ENCODE results near the gene RNASEL. TPM values are rescaled to one million over a fixed set of nuclear protein-coding genes. Genes with fewer than 3 reads are reported as not detected.

RNASEL gene
- total and polyA plus RNA-seq, 2 of the 13 experiments (the other 11 are each of a cell fraction or from before 2014, with no cell fraction given) = 0.05 to 0.20 TPM

DNA sequence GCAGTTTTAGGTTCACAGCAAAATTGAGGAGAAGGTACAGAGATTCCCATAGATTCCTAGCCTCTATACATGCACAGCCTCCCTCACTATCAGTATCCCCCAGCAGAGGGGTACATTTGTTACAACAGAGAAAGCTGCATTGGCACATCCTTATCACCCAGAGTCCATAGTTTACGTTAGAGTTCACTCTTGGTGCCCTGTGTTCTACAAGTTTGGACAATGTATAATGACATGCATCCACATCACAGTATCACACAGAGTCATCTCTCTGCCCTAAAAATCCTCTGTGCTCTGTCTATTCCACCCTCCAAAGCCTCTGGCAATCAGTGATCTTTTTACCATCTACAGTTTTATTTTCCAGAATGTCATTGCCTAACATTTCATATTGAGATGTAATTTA lies 37.5 kb upstream of the RNASEL start:
- TF ChIP-seq GABPA (IDR thresholded peaks at IDR 0.05; ENCODE audit: low read depth, low read length) (no peak), GABPA (CRISPR knock-in tag; IDR thresholded peaks at IDR 0.05; ENCODE audit: low read depth) (no peak), ZNF326 (CRISPR knock-in tag; IDR thresholded peaks at IDR 0.05; ENCODE audit: borderline replicate concordance) (no peak), ZNF124 (CRISPR knock-in tag; IDR thresholded peaks at IDR 0.05) (no peak), NFKB2 (CRISPR knock-in tag; IDR thresholded peaks at IDR 0.05; ENCODE audit: borderline replicate concordance) (no peak), TAF1 (CRISPR knock-in tag; IDR thresholded peaks at IDR 0.05) (no peak), SATB2 (CRISPR knock-in tag; IDR thresholded peaks at IDR 0.05) (no peak), MAFG (CRISPR knock-in tag; IDR thresholded peaks at IDR 0.05) (no peak), RARG (CRISPR knock-in tag; IDR thresholded peaks at IDR 0.05; ENCODE audit: low read depth) (no peak), RBM39 (IDR thresholded peaks at IDR 0.05; ENCODE audit: low read depth, low read length, poor library complexity, severe bottlenecking) (no peak), HNRNPH1 (optimal IDR thresholded peaks at IDR 0.05; ENCODE audit: low read depth, low read length) (no peak), SMC3 (IDR thresholded peaks at IDR 0.05; ENCODE audit: low read length) (no peak), ZNF549 (CRISPR knock-in tag; IDR thresholded peaks at IDR 0.05) (no peak), ZNF441 (CRISPR knock-in tag; IDR thresholded peaks at IDR 0.05; ENCODE audit: borderline replicate concordance) (no peak), NFIB (CRISPR knock-in tag; IDR thresholded peaks at IDR 0.05; ENCODE audit: borderline replicate concordance) (no peak), ZNF17 (CRISPR knock-in tag; IDR thresholded peaks at IDR 0.05) (no peak), BRCA1 (CRISPR knock-in tag; IDR thresholded peaks at IDR 0.05) (no peak), ZNF713 (CRISPR knock-in tag; IDR thresholded peaks at IDR 0.05) (no peak)
- TF ChIP-seq, protein P1, sequence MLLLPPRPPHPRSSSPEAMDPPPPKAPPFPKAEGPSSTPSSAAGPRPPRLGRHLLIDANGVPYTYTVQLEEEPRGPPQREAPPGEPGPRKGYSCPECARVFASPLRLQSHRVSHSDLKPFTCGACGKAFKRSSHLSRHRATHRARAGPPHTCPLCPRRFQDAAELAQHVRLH (CRISPR knock-in tag; IDR thresholded peaks at IDR 0.05; ENCODE audit: borderline replicate concordance, low read depth) = no peak
- TF ChIP-seq, protein P2, sequence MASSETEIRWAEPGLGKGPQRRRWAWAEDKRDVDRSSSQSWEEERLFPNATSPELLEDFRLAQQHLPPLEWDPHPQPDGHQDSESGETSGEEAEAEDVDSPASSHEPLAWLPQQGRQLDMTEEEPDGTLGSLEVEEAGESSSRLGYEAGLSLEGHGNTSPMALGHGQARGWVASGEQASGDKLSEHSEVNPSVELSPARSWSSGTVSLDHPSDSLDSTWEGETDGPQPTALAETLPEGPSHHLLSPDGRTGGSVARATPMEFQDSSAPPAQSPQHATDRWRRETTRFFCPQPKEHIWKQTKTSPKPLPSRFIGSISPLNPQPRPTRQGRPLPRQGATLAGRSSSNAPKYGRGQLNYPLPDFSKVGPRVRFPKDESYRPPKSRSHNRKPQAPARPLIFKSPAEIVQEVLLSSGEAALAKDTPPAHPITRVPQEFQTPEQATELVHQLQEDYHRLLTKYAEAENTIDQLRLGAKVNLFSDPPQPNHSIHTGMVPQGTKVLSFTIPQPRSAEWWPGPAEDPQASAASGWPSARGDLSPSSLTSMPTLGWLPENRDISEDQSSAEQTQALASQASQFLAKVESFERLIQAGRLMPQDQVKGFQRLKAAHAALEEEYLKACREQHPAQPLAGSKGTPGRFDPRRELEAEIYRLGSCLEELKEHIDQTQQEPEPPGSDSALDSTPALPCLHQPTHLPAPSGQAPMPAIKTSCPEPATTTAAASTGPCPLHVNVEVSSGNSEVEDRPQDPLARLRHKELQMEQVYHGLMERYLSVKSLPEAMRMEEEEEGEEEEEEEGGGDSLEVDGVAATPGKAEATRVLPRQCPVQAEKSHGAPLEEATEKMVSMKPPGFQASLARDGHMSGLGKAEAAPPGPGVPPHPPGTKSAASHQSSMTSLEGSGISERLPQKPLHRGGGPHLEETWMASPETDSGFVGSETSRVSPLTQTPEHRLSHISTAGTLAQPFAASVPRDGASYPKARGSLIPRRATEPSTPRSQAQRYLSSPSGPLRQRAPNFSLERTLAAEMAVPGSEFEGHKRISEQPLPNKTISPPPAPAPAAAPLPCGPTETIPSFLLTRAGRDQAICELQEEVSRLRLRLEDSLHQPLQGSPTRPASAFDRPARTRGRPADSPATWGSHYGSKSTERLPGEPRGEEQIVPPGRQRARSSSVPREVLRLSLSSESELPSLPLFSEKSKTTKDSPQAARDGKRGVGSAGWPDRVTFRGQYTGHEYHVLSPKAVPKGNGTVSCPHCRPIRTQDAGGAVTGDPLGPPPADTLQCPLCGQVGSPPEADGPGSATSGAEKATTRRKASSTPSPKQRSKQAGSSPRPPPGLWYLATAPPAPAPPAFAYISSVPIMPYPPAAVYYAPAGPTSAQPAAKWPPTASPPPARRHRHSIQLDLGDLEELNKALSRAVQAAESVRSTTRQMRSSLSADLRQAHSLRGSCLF (CRISPR knock-in tag; IDR thresholded peaks at IDR 0.05; ENCODE audit: borderline replicate concordance) = no peak
- TF ChIP-seq, protein P3, sequence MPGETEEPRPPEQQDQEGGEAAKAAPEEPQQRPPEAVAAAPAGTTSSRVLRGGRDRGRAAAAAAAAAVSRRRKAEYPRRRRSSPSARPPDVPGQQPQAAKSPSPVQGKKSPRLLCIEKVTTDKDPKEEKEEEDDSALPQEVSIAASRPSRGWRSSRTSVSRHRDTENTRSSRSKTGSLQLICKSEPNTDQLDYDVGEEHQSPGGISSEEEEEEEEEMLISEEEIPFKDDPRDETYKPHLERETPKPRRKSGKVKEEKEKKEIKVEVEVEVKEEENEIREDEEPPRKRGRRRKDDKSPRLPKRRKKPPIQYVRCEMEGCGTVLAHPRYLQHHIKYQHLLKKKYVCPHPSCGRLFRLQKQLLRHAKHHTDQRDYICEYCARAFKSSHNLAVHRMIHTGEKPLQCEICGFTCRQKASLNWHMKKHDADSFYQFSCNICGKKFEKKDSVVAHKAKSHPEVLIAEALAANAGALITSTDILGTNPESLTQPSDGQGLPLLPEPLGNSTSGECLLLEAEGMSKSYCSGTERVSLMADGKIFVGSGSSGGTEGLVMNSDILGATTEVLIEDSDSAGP (CRISPR knock-in tag; IDR thresholded peaks at IDR 0.05; ENCODE audit: borderline replicate concordance) = no peak
- POLR2A ChIA-PET = no interaction called here
- WGBS (ENCODE audit: low lambda C conversion rate) = 0% methylated on average over 1 of the region's 1 CpG
- FAIRE-seq (no peak), ATAC-seq (no peak), DNase-seq (ENCODE audit: low spot score) (no peak)
- Histone ChIP-seq H3K4me2 (ENCODE audit: low read depth, low read length) (no peak overlapping the region), H3K4me3 (replicated peaks in 1 of 3; ENCODE audit: insufficient read depth in 1 of 3, low read depth in 2 of 3, low read length in 3 of 3) (no peak overlapping the region), H3K36me3 (replicated peaks in 1 of 2; ENCODE audit: control insufficient read depth in 1 of 2, insufficient read depth in 2 of 2, low read length in 2 of 2) (no peaks in the 10 kb centered on the region), H3K9ac (ENCODE audit: insufficient read depth, low read depth, low read length) (no peak overlapping the region), H3K4me1 (ENCODE audit: insufficient read depth, low read length) (no peaks in the 10 kb centered on the region), H2AFZ (ENCODE audit: low read length) (no peak overlapping the region), H3K27me3 (ENCODE audit: control insufficient read depth in 1 of 2, insufficient read depth in 2 of 2, low read length in 2 of 2) (no peaks in the 10 kb centered on the region; a peak in 1 of 5 replicates), H3K79me2 (ENCODE audit: insufficient read depth, low read length) (no peaks in the 10 kb centered on the region), H4K20me1 (ENCODE audit: insufficient read depth, low read length) (no peaks in the 10 kb centered on the region), H3K27ac (ENCODE audit: extremely low read length, insufficient read depth, low read length) (no peak overlapping the region), H3K9me3 (ENCODE audit: low read length) (no peaks in the 10 kb centered on the region)
- BruUV-seq (replicated peaks) = no TSS peak
- intact Hi-C loops (cut with micrococcal nuclease; ENCODE audit: unreplicated experiment) = no loop called here
- CTCF ChIA-PET (ENCODE audit: low intra/inter-chr PET ratio, low total read pairs) = no interaction called here
- in situ Hi-C loops (cut with HindIII; ENCODE audit: extremely low pct_ligation_motif_present, low pct_unique_long_range_greater_than_20kb) = no loop called here
